ENCODE measurements around the gene KAZN.

- TF ChIP-seq CTCF (IDR thresholded peaks at IDR 0.05) (no peak), POLR2A (IDR thresholded peaks at IDR 0.05) (no peak), POLR2AphosphoS5 (IDR thresholded peaks at IDR 0.05) (no peak)
These were observed 28.0 kb upstream of the KAZN start for GRCh38 chr1:14570514-14570913.
